Memory B cell (primary cell): ENCODE results near the gene COL25A1.

ENCODE experiments used
- ATAC-seq: fragments of 150-1000 bp; cut with Tn5 transposase; 2 replicates; pipeline ENCODE4 v1.10.0; 2021; ENCODE audit warnings: low read depth, mild to moderate bottlenecking, moderate library complexity
- DNase-seq, 2 donors: peaks; one replicate each; pipeline ENCODE4 v3.0.0; 2022; ENCODE audit warnings: low spot score in 2 of 2
- H3K27ac Mint-ChIP-seq: one replicate; pipeline ENCODE4 v1.8.0; 2022; ENCODE audit warnings: mild to moderate bottlenecking, moderate library complexity, mixed read lengths
- H3K27me3 Mint-ChIP-seq: one replicate; pipeline ENCODE4 v1.8.0; 2022; ENCODE audit warnings: mixed read lengths
- H3K36me3 Mint-ChIP-seq: one replicate; pipeline ENCODE4 v1.8.0; 2022; ENCODE audit warnings: mild to moderate bottlenecking, mixed read lengths
- H3K4me1 Mint-ChIP-seq: one replicate; pipeline ENCODE4 v1.8.0; 2022; ENCODE audit warnings: mixed read lengths
- H3K4me3 Mint-ChIP-seq: one replicate; pipeline ENCODE4 v1.8.0; 2022; ENCODE audit warnings: mild to moderate bottlenecking, moderate library complexity, mixed read lengths
- H3K9me3 Mint-ChIP-seq: one replicate; pipeline ENCODE4 v1.8.0; 2022; ENCODE audit warnings: mixed read lengths

The COL25A1 gene

DNA sequence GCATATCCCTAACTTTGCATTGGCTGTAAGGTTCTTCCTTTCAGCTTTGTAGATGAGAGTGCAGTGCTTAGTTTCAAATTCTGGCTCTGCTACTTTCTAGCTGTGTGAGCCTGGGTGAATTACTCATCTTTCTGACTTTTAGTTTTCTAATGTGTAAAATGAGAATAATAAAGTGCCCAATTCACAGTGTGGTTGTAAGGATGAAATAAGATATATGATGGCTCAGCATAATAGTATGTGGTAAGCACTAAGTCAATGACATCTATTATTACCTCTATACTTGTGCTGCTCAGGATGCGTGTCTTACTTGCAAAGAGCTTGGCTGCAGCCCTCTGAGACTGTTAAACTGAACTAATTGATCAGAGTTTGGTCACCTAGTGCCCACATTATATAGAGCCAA is 509.0 kb downstream of the COL25A1 start:
- no peaks in the 10 kb centered on the region for H3K9me3 Mint-ChIP-seq
- DNase-seq (no peak), ATAC-seq (no peak)
- H3K4me3 Mint-ChIP-seq: no peak overlapping the region
- peaks cover 2% of the 10 kb centered on the region for H3K27me3 Mint-ChIP-seq
- H3K4me1 Mint-ChIP-seq: no peaks in the 10 kb centered on the region
- H3K36me3 Mint-ChIP-seq: no peaks in the 10 kb centered on the region
- no peak overlapping the region for H3K27ac Mint-ChIP-seq

DNA sequence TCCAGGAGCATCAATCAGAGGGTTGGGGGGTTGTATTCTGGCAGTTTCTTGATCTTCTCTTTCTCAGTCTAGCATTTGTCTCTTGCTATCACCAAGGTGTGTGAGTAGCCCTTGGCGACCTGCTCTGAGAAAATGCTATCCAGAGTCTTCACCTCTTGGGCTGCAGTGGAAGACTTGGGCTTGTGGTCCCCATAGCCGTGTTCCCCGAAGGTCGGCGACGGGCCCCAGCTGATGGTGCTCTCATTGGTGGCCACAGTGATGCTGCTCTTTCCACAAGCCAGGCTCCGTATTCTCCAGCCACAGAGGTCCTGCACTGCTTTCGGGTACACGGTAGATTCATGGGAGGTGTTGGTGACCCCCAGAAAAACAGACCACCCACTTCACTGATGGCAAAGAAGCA is 513.7 kb downstream of the COL25A1 start:
- no peaks in the 10 kb centered on the region for H3K4me1 Mint-ChIP-seq
- H3K36me3 Mint-ChIP-seq: no peaks in the 10 kb centered on the region
- no peak overlapping the region for H3K27ac Mint-ChIP-seq
- peaks cover 1% of the 10 kb centered on the region for H3K9me3 Mint-ChIP-seq
- DNase-seq (no peak), ATAC-seq (no peak)
- H3K27me3 Mint-ChIP-seq: peaks cover 4% of the 10 kb centered on the region
- H3K4me3 Mint-ChIP-seq: no peak overlapping the region

DNA sequence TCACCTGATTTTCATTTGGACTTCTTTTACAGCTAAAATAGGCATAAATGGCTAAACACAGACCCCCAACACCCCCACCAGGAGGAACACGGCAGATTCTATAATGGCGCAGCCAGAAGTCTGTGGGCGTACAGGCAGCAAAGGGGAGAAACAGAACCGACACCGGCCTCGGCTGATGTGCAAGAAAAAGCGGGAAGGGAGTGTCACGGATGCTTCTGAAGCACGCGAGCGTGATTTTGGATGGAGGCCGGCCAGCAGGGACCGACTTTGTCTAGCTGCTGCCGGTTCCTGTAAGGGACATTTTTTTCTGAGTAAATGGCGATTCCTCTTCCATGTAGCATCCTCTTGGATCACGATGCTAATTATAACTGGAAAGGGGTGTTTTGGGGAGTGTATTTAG is 514.7 kb downstream of the COL25A1 start:
- H3K4me3 Mint-ChIP-seq: no peak overlapping the region
- no peak for ATAC-seq
- peaks cover 1% of the 10 kb centered on the region for H3K9me3 Mint-ChIP-seq
- peaks cover 4% of the 10 kb centered on the region for H3K27me3 Mint-ChIP-seq
- no peak overlapping the region for H3K27ac Mint-ChIP-seq
- H3K4me1 Mint-ChIP-seq: no peaks in the 10 kb centered on the region
- DNase-seq: no peak
- no peaks in the 10 kb centered on the region for H3K36me3 Mint-ChIP-seq

DNA sequence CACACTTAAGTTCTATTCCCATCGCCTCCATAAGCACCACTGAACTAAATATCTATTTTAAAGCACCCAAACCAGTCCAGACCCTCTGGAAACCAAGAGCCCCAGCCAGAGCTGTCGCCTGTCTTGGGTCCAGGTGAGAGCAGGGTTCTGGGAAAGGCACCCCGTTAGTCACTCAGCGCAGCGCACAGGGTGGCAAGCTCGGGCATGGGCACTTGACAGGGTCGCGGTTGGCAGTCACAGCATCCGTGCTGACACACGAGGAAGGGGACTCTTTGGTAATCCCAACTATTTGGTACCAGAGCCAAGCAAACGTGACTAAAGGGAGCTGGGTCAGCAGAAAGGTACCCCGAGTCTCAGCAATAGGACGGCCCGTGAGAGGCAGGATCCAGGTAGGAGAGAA is 515.4 kb downstream of the COL25A1 start:
- H3K36me3 Mint-ChIP-seq: no peaks in the 10 kb centered on the region
- H3K27me3 Mint-ChIP-seq: peaks cover 5% of the 10 kb centered on the region
- no peak overlapping the region for H3K27ac Mint-ChIP-seq
- H3K4me3 Mint-ChIP-seq: no peak overlapping the region
- ATAC-seq (no peak), DNase-seq (no peak)
- H3K9me3 Mint-ChIP-seq: peaks cover 1% of the 10 kb centered on the region
- H3K4me1 Mint-ChIP-seq: no peaks in the 10 kb centered on the region

DNA sequence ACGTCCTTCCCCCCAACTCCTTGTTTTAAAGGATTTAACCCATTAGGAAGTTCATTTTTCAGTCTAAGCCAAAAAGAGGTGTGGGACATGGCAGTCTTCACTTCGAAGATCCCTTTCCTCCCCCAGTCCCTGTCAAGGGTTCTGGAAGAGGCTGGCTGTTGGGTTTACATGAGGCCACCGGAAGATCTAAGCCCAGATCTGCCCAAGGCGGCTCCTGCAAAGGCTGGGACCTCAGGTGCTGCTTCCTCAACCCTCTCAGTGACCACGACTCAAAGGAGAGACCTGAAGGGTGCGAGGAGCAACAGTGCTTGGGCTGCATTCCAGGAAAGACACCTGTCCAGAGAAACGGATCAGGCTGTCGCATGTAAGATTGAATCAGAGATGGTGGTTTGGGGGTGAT is 516.1 kb downstream of the COL25A1 start:
- ATAC-seq (no peak), DNase-seq (no peak)
- H3K9me3 Mint-ChIP-seq: peaks cover 1% of the 10 kb centered on the region
- no peak overlapping the region for H3K4me3 Mint-ChIP-seq
- peaks cover 5% of the 10 kb centered on the region for H3K27me3 Mint-ChIP-seq
- no peaks in the 10 kb centered on the region for H3K4me1 Mint-ChIP-seq
- no peak overlapping the region for H3K27ac Mint-ChIP-seq
- no peaks in the 10 kb centered on the region for H3K36me3 Mint-ChIP-seq

DNA sequence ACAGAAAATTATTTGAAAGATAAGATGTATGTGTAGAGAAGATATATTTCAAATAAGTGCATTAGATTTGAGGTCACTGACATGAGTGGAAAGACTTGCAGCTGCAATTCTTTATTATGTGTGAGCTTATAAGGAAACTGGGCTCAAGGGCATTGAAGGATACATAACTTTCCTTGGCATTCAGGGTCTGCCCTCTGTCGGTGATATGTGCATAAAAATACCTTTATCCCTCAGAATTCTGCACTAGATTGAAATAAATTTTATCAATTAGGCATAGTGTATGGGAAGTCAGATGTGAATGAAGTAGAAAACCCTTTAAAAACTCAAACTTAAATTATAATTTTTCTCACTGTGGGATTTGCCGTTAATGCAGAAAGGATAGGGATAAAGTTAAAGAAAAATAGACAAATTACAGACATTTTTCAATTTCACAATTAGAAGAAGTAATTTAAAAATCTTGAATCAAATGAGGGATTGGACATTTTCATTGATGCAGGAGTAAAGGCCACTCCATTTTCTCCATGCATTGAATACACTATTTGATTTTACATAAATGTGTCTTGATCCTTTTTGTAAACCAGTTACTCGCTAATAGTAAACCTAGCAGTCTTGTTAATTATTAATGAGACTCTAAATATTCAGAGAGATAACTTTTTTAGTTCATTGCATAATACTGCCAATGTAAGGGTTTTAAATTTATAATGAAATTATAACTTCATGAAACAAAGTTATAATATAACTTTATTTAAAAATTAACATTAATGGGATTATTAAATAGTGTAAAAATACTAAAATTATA is 518.6 kb downstream of the COL25A1 start:
- peaks cover 5% of the 10 kb centered on the region for H3K27me3 Mint-ChIP-seq
- DNase-seq: no peak

DNA sequence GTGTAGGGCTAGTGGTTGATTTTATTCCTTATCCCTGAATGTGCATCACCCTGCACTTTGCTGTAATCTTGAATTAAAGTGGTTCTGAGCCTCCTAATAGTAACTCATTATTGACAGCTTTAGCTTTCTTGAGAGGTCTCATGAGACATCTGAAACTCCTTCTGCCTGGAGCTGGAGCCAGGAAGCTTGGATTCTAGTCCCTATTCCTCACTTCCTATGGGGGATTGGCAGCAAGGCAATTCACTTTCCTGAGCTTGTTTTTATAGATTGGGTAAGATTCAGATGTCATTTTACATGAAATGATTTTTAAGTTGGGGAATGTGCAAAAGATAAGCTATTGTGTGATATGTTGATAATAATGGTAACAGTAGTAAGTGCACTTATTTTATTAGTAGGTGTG is 522.5 kb downstream of the COL25A1 start:
- Mint-ChIP-seq H3K27ac (no peak overlapping the region), H3K9me3 (no peaks in the 10 kb centered on the region), H3K4me3 (no peak overlapping the region), H3K27me3 (peaks cover 1% of the 10 kb centered on the region), H3K4me1 (no peaks in the 10 kb centered on the region), H3K36me3 (no peaks in the 10 kb centered on the region)
- no peak for DNase-seq
- no peak for ATAC-seq

More for the DNA sequence above, 518.6 kb downstream of the COL25A1 start:
- Mint-ChIP-seq H3K9me3 (peaks cover 1% of the 10 kb centered on the region), H3K4me1 (no peaks in the 10 kb centered on the region), H3K36me3 (no peaks in the 10 kb centered on the region), H3K4me3 (no peak overlapping the region), H3K27ac (no peak overlapping the region)
- no peak for ATAC-seq

DNA sequence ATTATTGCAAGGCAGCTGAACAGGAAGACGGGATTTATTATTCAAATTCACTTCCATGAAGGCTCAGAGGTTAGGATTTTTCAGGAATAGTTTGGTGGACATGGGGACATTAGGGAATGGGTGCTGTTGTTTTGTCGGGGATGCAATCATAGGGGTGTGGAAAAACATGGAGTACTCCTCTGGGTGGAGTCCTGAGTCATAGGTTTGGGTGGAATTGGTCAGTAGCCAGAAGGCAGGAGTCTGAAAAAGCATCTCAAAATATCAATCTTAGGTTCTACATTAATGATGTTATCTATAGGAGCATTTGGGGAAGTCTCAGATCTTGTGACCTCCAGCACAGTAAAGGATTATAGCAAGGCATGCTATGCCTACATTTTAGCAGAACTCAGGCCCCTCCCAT is 525.1 kb downstream of the COL25A1 start:
- peaks cover 1% of the 10 kb centered on the region for H3K27me3 Mint-ChIP-seq
- H3K27ac Mint-ChIP-seq: no peak overlapping the region
- no peaks in the 10 kb centered on the region for H3K36me3 Mint-ChIP-seq

DNA sequence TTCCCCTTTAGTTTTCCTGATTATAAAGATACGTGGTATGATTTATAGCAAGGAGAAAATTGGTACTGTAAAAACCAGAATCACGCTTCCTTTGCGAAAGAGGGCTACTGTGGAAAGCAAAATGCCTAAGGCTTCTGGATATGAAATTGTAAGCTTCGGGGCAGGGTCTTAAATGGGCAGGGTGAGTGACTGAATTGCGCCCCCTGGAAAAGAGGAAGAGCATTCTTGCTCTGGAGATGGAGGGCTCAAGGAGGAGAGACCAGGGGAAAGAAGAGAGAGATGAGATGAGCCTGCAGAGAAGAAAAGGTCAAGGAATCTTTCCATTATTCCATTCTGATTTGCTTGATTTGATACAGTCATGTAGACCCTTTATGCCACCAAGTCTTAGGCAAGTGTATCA is 526.5 kb downstream of the COL25A1 start:
- Mint-ChIP-seq H3K4me3 (no peak overlapping the region), H3K27ac (no peak overlapping the region)

More for the DNA sequence above, 525.1 kb downstream of the COL25A1 start:
- DNase-seq (no peak), ATAC-seq (no peak)
- Mint-ChIP-seq H3K4me3 (no peak overlapping the region), H3K4me1 (no peaks in the 10 kb centered on the region), H3K9me3 (no peaks in the 10 kb centered on the region)

DNA sequence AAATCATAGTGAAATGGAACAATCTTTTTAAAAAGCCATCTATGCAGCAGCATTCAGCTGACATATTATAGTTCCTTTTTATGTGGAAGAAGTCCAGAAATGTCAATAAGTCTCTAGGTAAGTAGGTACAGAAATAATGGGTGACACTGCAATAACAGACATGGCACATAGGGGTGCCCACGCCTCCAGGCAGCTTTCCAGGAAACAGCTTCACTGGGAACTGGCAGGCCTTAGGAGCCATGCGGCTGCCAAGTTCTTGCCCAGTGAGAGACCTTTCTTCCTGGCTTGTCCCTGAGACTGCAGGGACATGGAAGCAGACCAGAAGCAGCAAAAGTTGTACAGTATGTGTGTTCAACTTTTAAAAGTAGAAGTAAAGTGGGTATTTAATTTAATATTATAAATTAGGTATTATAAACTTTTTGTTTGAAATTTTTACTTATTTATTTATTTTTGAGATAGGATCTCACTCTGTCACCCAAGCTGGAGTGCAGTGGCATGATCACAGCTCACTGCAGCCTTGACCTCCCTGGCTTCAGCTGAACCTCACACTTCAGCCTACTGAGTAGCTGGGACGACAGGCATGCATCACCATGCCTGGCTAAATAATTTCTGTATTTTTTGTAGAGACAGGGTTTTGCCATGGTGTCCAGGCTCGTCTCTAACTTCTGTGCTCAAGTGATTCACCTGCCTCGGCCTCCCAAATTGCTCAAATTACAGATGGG is 527.5 kb downstream of the COL25A1 start:
- no peak for DNase-seq
- H3K27ac Mint-ChIP-seq: no peak overlapping the region
- no peaks in the 10 kb centered on the region for H3K9me3 Mint-ChIP-seq
- H3K27me3 Mint-ChIP-seq: no peaks in the 10 kb centered on the region
- no peak overlapping the region for H3K4me3 Mint-ChIP-seq
- H3K36me3 Mint-ChIP-seq: no peaks in the 10 kb centered on the region
- ATAC-seq: no peak
- H3K4me1 Mint-ChIP-seq: no peaks in the 10 kb centered on the region

More for the DNA sequence above, 526.5 kb downstream of the COL25A1 start:
- no peak for DNase-seq
- Mint-ChIP-seq H3K9me3 (no peaks in the 10 kb centered on the region), H3K27me3 (no peaks in the 10 kb centered on the region), H3K36me3 (no peaks in the 10 kb centered on the region), H3K4me1 (no peaks in the 10 kb centered on the region)
- no peak for ATAC-seq

DNA sequence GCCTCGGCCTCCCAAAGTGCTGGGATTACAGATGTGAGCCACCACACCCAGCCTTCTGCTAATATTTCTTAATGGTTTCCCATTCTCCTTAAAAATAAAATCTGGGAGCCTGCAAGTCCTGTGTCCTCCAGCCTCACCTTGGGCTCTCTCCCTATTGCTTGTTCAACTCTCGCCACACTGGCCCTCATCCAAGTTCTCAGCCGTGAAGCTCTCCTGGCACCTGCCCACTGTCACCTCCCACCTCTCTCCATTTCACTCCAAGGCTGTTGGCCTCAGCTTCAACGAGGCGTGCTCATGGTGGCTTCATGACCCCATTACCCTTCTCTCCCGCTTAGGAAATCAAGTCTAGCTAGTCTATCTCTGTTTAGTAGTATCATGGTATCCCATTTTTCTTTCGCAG is 530.1 kb downstream of the COL25A1 start:
- ATAC-seq (no peak), DNase-seq (no peak)
- no peak overlapping the region for H3K27ac Mint-ChIP-seq
- H3K9me3 Mint-ChIP-seq: no peaks in the 10 kb centered on the region
- H3K4me3 Mint-ChIP-seq: no peak overlapping the region
- no peaks in the 10 kb centered on the region for H3K36me3 Mint-ChIP-seq
- no peaks in the 10 kb centered on the region for H3K4me1 Mint-ChIP-seq
- H3K27me3 Mint-ChIP-seq: no peaks in the 10 kb centered on the region

DNA sequence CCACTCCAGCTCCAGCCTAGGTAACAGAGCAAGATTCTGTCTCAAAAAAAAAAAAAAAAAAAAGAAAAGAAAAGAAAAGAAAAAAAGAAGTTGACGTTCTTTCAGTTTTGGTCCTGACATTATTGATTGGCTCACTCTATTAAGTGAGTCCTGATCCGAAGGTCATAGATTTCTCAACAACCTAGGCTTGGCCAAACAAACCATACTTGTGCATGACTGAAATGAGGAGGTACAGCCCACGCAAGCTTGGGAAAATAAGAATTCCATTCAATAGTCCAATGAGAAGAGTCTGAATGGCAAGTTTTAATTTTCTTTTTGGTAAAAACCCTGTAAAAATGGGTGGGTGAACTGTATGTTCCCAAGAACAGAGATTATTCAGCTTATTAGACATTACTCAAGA is 536.4 kb downstream of the COL25A1 start:
- peaks cover 13% of the 10 kb centered on the region for H3K27me3 Mint-ChIP-seq
- no peak overlapping the region for H3K4me3 Mint-ChIP-seq
- H3K4me1 Mint-ChIP-seq: peaks cover 8% of the 10 kb centered on the region
- no peaks in the 10 kb centered on the region for H3K9me3 Mint-ChIP-seq
- DNase-seq (no peak), ATAC-seq (no peak)
- no peak overlapping the region for H3K27ac Mint-ChIP-seq
- peaks cover 2% of the 10 kb centered on the region for H3K36me3 Mint-ChIP-seq

DNA sequence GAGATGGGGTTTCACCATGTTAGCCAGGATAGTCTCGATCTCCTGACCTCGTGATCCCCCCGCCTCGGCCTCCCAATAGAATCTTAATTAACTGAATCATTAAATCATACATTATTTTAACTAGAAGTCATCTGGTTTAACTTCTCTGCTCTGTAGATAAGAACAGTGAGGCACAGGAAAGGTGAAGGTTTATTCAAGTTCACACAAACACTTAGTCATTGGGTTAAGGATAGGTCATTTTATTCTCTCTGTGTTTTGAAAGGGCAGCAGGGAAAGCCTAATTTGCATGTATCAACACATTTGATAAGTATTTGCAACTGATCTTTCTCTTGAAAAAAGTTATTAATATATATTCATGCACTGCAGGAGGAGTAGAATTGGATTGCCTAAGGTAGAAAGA is 538.5 kb downstream of the COL25A1 start:
- no peak for DNase-seq
- H3K27ac Mint-ChIP-seq: no peak overlapping the region
- H3K4me1 Mint-ChIP-seq: peaks cover 8% of the 10 kb centered on the region
- ATAC-seq: no peak
- no peak overlapping the region for H3K4me3 Mint-ChIP-seq
- peaks cover 2% of the 10 kb centered on the region for H3K36me3 Mint-ChIP-seq
- H3K27me3 Mint-ChIP-seq: peaks cover 13% of the 10 kb centered on the region
- H3K9me3 Mint-ChIP-seq: no peaks in the 10 kb centered on the region

DNA sequence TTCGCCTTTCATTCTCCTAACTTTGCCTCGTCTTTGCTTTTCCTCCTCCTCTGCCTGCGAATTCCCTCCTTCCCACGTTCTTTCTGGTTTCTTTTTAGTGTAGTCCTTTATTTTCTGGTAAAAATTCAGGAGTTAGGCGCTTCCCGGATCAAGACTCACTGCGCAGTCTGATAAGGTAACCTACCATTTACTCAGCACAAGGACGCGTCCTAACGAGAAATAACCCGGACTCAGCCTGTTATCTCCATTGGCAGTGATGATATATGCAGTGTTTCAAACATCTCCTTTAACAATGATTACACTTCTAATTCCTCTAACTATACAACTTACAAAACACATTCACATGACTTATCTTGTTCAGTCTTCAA is 539.2 kb downstream of the COL25A1 start:
- DNase-seq: no peak
- no peak for ATAC-seq
- H3K9me3 Mint-ChIP-seq: no peaks in the 10 kb centered on the region
- H3K4me3 Mint-ChIP-seq: peak overlapping the region; percentile 76
- H3K27ac Mint-ChIP-seq: no peak overlapping the region
- peaks cover 2% of the 10 kb centered on the region for H3K36me3 Mint-ChIP-seq
- H3K4me1 Mint-ChIP-seq: peaks cover 8% of the 10 kb centered on the region
- peaks cover 13% of the 10 kb centered on the region for H3K27me3 Mint-ChIP-seq
